NT2/D1 (cell line): ENCODE data around the gene SMAD6.
"Not testable (repeated sequence)": the region's sequence is repeated elsewhere in the genome, so short reads cannot be mapped to it uniquely, and the experiment has no call there.

Experiments
- SUZ12 ChIP-seq: IDR thresholded peaks from 2 replicates; pipeline ENCODE4 v1.6.1; 2011; ENCODE audit not compliant: insufficient read length, insufficient read depth; ENCODE audit errors: extremely low read depth
- YY1 ChIP-seq: IDR thresholded peaks from 2 replicates; pipeline ENCODE4 v1.6.1; 2011; ENCODE audit not compliant: insufficient read length, insufficient read depth

GRCh38 chr15:66758217-66758616, 56.2 kb downstream of the SMAD6 start:
- TF ChIP-seq SUZ12, YY1: not testable (repeated sequence)
